Fibroblast of skin of right biceps (primary cell): ENCODE results near the gene LMTK3.
"Not testable (repeated sequence)": the region's sequence is repeated elsewhere in the genome, so short reads cannot be mapped to it uniquely, and the experiment has no call there.

Experiments used
- DNase-seq: peaks from one replicate; pipeline ENCODE4 v3.0.0-alpha.2; 2013

The LMTK3 gene

DNA sequence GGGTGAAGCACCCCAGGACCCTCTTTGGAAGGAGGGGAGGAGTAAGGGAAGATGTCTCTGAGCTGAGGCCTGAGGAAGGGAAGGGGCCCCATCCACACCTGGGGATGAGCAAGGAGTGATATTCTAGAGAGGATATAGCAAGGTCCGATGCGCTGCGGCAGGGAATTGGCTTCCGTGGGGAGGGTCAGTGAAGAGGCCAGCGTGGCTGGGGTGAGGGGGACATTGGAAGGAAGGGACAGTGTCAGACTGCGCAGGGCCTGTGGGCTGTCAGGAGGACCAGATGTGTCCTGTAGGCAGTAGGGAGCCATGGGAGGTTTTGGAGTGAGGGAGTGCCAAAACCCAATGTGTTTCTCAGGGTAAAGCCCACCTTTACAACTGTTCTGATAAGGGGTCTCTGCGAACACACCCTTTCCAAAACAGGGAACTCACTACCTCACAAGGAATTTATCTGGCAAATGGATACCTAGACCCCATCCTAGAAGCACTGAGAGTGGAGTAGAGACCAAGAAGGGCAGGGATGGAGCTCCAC, 3.7 kb downstream of the LMTK3 start:
- no peak for DNase-seq

DNA sequence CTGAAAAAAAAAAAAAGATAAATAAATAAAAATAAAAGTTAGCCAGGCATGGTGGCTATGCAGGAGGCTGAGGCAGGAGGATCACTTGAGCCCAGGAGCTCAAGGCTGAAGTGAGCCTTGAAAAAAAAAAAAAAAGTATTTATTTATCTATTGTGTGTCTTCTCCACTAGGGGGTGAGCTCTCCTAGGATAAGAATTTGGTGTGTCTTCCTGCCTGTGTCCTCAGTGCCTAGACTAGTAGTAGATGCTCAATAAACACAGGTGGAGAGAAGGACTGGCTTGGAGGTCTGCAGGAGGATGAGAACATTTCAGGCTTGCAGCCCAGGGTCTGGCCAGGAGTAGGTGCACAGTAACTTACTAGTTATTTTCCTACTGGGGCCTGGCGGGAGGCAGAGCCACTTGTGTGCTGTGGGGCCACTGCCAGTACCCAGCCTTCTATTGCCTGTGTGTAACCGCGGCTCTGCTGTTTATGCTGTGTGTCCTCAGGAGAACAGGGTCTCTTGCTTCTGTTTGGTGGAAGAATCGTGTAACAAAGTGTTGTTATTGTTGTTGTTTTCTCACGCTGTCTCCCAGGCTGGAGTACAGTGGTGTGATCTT, 5.4 kb downstream of the LMTK3 start:
- peak; percentile 58 for DNase-seq

DNA sequence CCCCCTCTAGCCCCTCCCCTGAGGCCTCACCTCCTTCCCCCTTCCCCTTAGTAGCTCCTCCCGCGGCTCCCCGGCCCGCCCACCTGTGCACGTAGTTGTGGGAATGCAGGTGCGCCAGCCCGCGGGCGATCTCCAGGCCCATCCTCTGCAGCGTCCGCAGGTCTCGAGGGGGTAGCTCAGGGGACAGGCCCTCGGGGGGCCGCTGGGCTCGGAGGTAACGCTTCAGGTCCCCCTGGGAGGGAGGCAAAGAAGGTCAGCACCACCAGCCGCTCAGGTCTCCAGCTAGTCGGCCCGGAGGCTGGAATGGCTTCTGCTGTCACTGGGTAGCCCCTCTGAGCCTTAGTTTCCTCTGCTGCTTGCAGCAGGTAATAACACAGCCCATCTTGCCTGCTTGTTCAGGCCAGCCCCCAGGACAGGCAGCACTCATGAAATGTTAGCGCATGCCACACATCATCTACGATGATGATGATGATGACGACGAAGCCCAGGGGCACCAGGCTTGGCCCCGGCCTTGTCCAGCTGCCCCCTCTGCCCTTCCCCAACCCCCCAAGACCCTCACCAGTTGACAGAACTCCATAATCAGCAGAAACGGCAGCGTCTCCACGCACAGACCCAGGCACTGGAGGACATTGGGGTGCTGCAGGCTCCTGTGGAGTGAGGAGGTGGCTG, 9.2 kb downstream of the LMTK3 start:
- no peak for DNase-seq

DNA sequence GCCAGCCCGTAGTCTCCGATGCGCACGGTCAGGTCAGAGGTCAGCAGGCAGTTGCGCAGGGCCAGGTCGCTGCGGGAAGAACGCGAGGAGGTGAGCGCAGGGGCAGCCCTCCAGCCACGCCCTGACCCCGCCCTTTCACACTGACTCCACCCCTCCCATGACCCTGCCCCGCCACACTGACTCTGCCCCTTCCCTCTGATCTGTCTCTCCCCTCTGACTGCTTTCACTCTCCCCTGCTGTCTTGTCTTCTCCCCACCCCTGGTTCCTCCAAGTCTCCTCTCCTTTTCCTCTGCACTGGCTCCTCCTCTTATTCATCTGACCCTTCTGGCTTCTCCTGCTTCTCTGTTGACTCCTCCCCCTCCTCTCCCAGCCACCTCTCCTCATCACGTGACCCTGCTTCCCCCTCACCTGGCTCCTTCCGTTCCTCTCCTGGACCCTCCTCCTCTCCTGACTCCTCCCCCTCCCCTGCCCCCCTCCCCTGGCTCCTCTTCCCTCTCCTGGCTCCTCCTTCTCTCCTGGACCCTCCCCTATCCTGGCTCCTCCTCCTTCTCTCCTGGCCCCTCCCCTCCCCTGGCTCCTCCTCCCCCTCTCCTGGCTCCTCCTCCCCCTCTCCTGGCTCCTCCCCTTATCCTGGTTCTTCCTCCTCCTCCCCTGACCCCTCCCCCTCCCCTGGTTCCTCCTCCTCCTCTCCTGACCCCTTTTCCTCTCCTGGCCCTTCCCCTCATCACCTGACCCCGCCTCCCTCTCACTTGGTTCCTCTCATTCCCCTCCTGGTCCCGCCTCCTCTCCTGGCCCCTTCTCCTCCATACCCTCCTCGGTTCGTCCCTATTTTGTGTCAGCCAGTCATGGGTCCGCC, 9.9 kb downstream of the LMTK3 start:
- DNase-seq, result peak; percentile 51

DNA sequence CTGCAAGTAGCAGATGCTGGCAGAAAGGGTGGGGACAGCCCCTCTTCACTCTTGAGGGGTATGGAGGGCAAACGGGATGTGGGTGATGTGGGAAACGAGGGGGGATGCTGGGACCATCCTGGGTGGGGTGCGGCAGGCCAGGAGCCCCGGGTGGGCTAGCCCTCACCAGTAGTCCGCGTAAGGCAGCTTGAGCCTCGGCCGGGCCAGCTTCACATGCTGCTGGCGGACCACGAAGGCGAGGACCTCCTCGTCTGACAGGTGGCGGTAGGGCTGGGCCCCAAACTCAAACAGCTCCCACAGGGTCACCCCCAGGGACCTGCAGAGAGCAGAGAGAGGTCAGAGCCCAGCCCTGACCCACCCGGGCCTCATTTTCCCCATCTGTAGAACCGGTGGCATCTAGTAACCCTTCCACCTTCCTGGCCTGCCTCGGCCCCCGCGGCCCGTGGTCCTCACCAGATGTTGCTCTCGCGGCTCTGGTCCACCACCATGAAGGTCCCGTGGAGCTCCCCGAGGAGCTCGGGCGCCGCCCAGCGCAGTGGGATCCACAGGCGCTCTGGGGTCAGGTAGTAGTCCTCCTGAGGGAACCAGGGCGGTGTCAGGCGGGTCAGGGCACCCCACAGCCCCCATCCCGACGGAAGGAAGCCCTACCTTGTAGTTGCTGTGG, 10.7 kb downstream of the LMTK3 start:
- no peak for DNase-seq

DNA sequence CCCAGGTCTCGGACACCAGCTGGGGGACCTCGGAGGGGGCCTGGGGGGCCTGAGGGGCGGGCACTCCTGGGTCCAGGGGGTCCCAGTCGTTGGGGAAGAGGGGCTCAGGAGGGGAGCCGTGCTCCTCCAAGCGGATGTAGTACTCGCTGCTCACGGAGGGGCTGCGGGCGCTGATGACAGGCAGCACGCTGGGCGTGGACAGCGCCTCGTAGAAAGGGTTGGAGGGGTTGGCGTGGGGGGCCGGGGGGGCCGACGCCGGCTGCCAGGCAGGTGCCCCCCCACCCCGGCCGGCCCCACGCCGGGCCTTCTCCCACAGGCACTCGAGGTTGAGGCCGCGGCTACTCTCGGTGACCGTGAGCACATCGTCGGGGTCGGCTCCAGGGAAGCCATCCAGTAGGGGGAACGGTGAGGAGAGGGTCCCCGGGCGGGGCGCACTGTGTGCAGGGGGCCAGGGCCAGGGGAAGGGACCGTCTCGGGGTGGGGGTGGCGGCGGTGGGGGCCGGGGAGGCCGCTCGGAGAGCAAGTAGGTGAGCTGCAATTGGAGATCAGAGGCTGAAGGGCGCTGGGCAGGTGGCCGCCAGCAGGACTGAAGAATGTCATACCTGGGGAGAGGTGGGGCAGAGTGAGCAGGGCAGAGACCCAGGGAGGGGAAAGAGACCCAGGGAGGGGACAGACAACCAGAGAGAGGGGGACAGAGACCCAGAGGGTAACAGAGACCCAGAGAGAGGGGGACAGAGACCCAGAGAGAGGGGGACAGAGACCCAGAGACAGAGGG, 12.1 kb downstream of the LMTK3 start:
- no peak for DNase-seq

DNA sequence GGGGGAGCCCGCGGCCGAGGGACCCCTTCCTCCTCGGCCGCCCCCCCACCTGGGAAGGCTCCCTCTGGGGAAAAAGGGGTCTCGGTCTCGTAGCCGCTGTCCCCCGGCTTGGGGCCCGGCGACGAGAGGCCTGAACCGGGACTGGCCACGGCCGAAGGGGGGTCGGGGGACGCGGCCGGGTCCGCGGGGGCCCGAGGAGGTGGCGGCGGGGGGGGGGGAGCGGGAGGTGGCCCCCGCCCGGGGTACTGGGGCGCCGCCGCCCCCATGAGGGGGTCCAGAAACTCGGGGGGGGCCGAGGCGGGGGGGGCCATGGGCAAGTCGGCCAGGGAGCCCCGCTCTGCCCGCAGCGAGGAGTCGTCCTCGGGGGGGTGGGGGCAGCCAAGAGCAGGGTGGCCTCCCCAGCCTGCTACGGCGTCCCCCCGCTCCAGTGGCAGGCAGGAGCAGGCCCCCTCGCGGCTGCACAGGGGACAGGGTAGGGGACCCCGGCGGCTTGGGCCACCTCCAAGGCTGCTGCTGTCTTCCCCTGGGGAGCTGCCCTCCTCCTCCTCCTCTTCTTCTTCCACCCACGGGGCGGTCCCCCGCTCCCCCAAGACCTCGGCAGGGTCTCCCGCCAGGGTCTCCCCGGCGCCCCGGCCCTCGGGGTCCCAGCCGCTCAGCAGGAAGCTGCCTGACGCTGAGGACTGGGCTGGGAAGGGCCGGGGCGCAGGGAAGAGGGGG, 12.9 kb downstream of the LMTK3 start:
- DNase-seq, result no peak

DNA sequence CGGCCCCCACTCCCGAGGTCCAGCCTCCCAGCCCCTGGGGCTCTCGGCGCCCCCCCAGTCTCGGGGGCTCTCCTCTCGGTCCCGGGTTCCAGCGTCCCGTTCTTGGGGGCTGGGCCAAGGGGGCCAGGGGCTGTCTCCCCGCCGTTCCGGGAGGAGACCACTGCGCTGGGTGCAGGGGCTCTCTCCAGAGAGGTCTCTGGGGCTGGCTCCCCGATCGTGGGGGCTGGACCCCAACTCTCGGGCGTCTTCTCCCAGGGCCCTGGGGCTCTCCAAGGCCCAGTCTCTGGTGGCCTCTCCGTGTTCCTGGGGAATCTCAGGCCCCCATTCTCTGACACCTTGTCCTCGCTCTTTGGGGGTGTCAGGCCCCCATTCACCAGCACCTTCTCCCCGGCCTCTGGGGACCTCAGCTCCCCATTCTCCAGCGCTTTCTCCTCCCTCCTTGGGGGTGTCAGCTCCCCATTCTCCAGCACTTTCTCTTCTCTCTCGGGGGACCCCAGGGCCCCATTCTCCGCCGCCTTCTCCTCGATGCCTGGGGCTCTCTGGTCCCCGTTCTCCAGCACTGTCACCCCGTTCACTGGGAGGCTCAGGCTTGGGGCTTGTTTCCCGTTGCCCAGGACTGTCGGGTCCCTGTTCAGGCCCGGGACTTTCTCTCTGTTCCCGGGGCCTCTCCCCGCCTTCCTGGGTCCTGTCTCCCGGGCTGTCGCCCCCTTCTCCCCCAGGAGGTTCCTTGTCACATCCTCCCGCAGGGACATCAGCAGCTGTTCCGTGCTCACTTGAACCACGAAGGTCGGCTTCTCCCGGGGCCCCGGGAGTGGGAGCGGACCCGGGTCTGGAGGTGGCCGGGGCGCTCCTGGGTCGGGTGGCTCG, 13.7 kb downstream of the LMTK3 start:
- no peak for DNase-seq

DNA sequence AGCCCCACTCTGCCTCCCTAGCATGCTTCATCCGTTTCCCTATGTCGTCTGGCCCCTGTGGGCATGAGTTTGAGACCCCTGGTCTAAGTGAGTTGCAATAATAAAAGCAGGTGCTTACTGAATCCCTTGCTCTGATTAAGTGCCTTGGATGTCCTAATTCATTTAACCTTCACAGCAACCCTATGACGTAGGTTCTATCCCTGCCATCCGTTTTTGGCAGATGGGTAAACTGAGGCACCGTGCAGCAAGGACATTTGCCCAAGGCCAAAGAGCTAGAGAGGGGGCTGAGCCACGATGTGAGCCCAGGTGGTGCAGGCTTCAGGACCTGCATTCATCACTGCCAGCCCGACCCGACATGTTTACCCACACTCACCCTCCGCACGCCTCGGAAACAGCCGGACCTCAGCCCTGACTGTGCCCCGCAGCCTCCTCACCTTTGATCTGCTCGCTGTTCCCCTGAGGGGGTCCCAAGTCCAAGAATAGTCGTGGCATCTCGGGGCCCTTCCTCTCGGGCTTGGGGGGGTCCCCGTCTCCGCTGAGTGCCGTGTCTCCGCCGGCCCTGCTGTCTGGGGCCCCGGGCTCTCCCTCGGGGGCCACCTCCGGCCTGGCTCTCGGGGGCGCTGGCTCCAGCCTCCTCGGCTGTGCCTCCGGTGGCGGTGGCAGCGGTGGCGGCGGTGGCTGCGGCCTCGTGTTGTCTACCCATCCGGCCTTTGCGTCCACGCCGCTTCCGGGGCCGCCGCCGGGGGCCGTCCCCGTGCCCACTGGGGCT, 14.5 kb downstream of the LMTK3 start:
- DNase-seq, result no peak

DNA sequence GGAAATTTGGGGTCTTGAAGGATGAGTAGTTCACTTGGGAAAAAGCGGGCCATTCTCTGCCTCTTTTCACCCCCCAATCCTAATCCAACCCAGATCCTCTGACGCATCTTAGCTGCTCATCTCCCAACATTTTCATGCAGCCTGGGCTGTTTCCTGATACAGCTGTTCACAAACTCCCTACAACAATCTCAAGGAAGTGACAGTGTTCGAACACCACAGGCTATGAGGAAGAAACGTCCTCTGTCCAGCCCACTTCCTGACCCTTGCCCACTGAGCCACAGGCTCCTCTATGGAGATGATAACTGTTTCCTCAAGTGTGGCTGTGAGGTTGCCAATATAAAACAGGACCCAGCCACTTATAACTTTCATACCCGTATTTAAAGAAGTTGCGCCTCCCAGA, 16.2 kb downstream of the LMTK3 start:
- DNase-seq, result no peak

DNA sequence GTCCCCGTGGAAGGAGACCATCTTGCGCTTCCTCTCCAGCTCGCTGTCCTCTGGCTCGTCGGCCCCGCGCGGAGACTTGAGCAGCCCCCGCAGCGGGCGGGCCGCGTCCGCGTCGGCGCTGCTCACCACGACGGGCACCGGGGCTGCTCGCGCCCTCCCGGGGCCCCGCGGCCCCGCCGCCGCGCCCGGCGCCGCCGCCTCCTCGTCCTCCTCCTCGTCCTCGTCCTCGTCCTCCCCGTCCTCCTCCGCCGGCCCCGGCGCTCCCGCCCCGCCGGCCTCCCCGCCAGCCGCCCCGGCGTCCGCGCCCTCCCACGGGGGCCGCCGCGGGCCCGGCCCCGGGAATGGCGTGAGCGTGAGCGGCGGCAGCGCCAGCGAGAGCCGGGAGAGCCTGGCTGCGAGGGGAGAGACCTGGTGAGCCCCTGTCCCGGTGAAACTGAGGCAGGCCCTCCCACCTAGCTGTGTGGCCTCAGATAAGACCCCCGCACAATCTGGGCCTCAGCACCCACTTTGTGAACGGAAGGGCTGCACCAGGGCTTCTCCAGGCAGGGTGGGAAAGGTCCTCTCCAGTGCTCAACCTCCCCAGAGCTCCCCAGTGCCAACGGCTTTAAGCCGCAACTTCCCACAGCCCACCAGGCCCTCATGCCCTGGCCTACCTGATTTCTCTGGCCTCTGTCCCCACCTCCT, 17.8 kb downstream of the LMTK3 start:
- no peak for DNase-seq

DNA sequence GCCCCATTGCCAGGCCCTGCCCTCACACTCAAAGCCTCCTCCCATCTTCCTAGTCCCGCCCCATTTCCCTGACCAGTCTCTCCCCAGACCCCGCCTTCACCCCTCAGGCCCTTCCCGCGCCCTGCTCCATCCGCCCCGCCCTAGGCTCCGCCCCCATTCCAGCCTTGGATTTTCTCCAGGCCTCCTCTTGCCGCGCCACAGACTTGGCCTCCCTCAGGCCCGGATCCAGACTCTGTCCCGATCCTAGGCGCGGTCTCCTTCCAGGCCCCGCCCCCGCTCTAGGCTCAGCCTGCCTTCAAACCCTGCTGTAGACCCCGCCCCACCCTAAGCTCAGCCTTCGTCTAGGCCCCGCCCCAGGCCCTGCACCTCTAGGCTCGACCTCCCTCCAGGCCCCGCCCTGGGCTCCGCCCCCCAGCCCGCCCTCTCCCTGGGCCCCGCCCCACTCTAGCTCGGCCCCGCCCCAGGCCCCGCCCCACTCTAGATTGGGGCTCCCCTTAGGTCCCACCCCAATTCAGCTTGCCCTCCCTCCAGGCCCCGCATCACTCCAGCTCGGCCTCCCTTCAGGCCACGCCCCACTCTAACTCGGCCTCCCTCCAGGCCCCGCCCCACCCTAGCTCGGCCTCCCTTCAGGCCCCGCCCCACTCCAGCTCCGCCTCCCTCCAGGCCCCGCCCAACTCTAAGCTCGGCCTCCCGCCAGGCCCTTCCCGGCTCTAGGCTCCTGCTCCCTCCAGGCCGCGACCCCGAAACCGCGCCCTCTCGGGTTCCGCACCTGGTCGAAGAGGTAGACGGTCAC, 18.5 kb downstream of the LMTK3 start:
- peak; percentile 97 for DNase-seq

DNA sequence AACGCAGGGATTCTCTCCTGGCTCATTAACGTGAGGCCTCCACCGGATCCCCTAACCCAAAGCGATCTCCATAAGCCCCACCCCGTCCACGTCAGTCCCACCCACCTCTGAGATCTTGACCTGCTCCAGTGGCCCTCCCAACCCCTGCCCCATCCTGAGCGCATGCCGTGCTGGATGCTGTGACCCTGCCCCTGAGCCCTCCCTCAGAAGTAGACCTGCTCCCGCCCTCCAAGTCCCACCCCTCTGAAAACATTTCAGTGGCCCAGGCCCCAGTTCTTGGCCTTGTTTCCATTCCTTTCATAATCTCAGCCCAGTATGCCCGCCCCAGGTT, 19.9 kb downstream of the LMTK3 start:
- DNase-seq, result no peak

DNA sequence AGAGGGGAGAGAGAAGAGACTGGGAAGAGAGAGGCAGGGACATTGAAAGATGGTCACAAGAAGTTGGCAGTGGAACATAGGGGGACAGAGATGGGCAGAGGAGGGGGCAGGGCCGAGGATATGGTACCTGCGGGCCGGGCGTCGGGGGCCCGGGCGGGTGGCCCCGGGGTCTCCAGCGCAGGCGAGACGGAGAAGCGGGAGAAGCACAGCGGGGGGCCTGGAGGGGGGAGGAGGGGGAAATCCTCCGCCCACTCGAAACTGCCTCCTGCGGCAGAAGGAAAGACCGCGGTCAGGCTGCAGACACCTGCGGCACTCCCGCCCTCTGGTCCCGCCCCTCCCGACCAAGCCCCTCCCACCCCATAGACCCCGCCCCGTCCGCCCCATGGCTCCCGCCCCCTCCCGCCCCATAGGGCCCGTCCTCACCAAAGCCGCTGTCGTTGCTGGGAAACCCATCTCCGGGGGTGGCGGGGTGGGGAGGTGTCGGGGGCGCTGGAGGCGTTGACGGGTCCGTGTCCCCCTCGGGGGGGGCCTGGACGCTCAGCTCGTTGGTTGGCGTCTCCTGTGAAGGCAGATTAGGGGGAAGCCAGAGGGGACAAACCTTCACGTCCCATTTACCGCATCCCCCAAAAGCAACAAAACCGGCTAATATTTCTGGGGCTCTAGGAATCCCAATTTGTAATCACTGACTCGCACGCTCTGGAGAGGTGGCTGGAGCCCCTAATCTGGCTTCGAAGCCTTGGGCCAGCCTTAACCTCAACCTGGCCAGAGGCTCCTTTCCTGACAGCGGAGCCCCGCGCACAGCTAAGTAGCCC, 20.4 kb downstream of the LMTK3 start:
- DNase-seq, result peak; percentile 22

DNA sequence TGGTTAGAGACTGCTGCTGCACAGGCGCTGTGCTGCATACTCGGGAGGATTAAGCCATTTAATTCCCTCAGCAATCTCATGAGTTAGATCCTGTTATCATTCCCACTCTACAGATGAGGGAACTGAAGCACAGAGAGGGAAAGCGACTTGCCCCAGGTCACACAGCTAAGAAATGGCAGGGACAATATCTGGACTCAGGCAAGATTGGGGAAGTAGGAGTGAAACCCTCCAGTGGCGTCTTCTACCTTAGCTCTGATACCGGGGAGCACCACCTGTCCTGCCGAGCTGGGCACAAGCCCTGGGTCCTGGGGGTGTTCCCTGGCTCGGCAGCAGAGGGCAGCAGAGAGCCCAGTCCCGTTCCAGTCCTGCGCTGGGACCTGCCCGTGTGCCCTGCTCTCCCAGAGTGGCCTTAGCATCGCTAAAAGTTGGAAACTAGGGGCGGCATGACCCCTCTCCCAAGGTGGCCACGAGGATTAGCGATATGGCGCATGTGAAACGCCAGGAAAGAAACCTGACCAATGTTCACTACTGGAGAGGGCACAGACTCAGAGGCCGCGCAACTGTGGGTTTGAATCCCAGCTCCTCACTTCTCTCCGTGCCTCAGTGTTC, 21.9 kb downstream of the LMTK3 start:
- DNase-seq, result peak; percentile 42

DNA sequence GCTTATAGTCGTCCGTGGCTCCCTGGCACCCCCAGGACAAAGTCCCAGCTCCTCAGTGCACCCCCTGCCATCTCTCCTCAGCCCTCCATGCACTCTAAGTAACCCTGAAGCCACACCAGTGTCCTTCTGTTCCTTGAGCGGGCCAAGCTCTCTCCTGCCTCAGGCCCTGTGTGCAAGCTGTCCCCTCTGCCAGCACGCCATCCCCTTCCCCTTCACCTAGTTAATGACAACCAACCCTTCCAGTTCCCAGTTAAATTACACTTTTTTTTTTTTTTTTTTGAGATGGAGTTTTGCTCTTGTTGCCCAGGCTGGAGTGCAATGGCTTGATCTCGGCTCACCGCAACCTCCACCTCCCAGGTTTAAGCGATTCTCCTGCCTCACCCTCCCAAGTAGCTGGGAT, 23.2 kb downstream of the LMTK3 start:
- not testable (repeated sequence) for DNase-seq

DNA sequence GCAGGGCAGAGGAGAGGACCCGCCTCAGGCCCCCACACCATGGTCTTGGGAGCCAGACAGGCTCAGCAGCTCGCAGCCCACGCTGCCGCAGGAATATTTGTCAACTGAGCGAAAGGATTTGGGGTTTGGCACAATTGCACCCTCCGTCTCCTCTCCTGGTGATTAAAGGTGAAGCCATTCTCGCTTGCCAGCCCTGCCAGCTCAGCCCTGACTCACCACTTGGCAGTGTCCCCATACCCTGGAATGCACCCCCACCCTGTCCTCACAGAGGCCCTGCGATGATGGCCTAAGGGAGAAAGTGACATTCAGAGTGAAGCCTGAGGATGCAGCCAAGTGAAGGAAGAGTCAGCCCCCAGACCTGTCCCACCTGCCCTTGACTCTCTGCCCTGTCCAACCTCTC, 23.7 kb downstream of the LMTK3 start:
- DNase-seq, result peak; percentile 81
